ENCODE results near the gene ENDOV. TPM values are rescaled to one million over a fixed set of nuclear protein-coding genes. Genes with fewer than 3 reads are reported as not detected.
"Not testable (repeated sequence)": the region's sequence is repeated elsewhere in the genome, so short reads cannot be mapped to it uniquely, and the experiment has no call there.

ENDOV gene
- total and polyA plus RNA-seq, 2 donors (not counting 1 experiment from before 2014, with no cell fraction given) = 13.1 to 28.7 TPM

- Histone ChIP-seq H3K79me2 (ENCODE audit: control insufficient read depth, insufficient read depth, low read length) (no peaks in the 10 kb centered on the region), H3K4me1 (ENCODE audit: control insufficient read depth, extremely low read depth, insufficient read depth, low read length) (peaks cover 2% of the 10 kb centered on the region), H3K9ac (ENCODE audit: insufficient read depth, low read length) (no peak overlapping the region), H3K4me2 (ENCODE audit: extremely low read depth, insufficient read depth, low read length) (no peak overlapping the region), H4K20me1 (ENCODE audit: control insufficient read depth, extremely low read depth, insufficient read depth, low read length) (no peaks in the 10 kb centered on the region), H3K4me3 (replicated peaks in 1 of 4; ENCODE audit: control extremely low read depth in 1 of 4, insufficient read depth in 1 of 4, low read depth in 3 of 4, low read length in 4 of 4) (no peak overlapping the region), H3K36me3 (ENCODE audit: control insufficient read depth, insufficient read depth, low read length) (peaks cover 12% of the 10 kb centered on the region), H2AFZ (ENCODE audit: low read length) (no peak overlapping the region), H3K27ac (ENCODE audit: insufficient read depth, low read length) (no peak overlapping the region), H3K9me3 (ENCODE audit: control insufficient read depth, insufficient read depth, low read depth, low read length) (no peaks in the 10 kb centered on the region), H3K27me3 (ENCODE audit: control insufficient read depth, insufficient read depth, low read length) (no peaks in the 10 kb centered on the region)
- TF ChIP-seq EZH2 (IDR thresholded peaks at IDR 0.05; ENCODE audit: low read length, missing control alignments) (no peak), CTCF (conservative IDR thresholded peaks at IDR 0.05 in 1 of 2, IDR thresholded peaks at IDR 0.05 in 1 of 2; ENCODE audit: low read depth in 1 of 2, low read length in 2 of 2) (no peak)
- no peak for DNase-seq (ENCODE audit: low read depth in 2 of 2)
These were observed 18.6 kb upstream of the ENDOV start for GRCh38 chr17:80396157-80397033.

GRCh38 chr17:80397034-80397387 is 18.0 kb upstream of the ENDOV start:
- Histone ChIP-seq H3K4me1 (ENCODE audit: control insufficient read depth, extremely low read depth, insufficient read depth, low read length) (peaks cover 2% of the 10 kb centered on the region), H3K79me2 (ENCODE audit: control insufficient read depth, insufficient read depth, low read length) (no peaks in the 10 kb centered on the region), H3K9ac (ENCODE audit: insufficient read depth, low read length) (no peak overlapping the region), H3K9me3 (ENCODE audit: control insufficient read depth, insufficient read depth, low read depth, low read length) (no peaks in the 10 kb centered on the region), H3K36me3 (ENCODE audit: control insufficient read depth, insufficient read depth, low read length) (peaks cover 12% of the 10 kb centered on the region), H3K4me3 (replicated peaks in 1 of 4; ENCODE audit: control extremely low read depth in 1 of 4, insufficient read depth in 1 of 4, low read depth in 3 of 4, low read length in 4 of 4) (no peak overlapping the region), H3K27me3 (ENCODE audit: control insufficient read depth, insufficient read depth, low read length) (no peaks in the 10 kb centered on the region), H4K20me1 (ENCODE audit: control insufficient read depth, extremely low read depth, insufficient read depth, low read length) (no peaks in the 10 kb centered on the region), H3K27ac (ENCODE audit: insufficient read depth, low read length) (no peak overlapping the region), H3K4me2 (ENCODE audit: extremely low read depth, insufficient read depth, low read length) (no peak overlapping the region), H2AFZ (ENCODE audit: low read length) (no peak overlapping the region)
- no peak for DNase-seq (ENCODE audit: low read depth in 2 of 2)
- TF ChIP-seq EZH2 (IDR thresholded peaks at IDR 0.05; ENCODE audit: low read length, missing control alignments) = no peak
- TF ChIP-seq CTCF (conservative IDR thresholded peaks at IDR 0.05 in 1 of 2, IDR thresholded peaks at IDR 0.05 in 1 of 2; ENCODE audit: low read depth in 1 of 2, low read length in 2 of 2) = no peak

- no peaks in the 10 kb centered on the region for H3K79me2 ChIP-seq (ENCODE audit: control insufficient read depth, insufficient read depth, low read length)
- no peaks in the 10 kb centered on the region for H4K20me1 ChIP-seq (ENCODE audit: control insufficient read depth, extremely low read depth, insufficient read depth, low read length)
- H3K9me3 ChIP-seq (ENCODE audit: control insufficient read depth, insufficient read depth, low read depth, low read length) = no peaks in the 10 kb centered on the region
- no peak for DNase-seq (ENCODE audit: low read depth in 2 of 2)
- H2AFZ ChIP-seq (ENCODE audit: low read length) = no peak overlapping the region
- peaks cover 12% of the 10 kb centered on the region for H3K36me3 ChIP-seq (ENCODE audit: control insufficient read depth, insufficient read depth, low read length)
- H3K4me3 ChIP-seq (replicated peaks in 1 of 4; ENCODE audit: control extremely low read depth in 1 of 4, insufficient read depth in 1 of 4, low read depth in 3 of 4, low read length in 4 of 4) = no peak overlapping the region
- H3K27me3 ChIP-seq (ENCODE audit: control insufficient read depth, insufficient read depth, low read length) = no peaks in the 10 kb centered on the region
- H3K27ac ChIP-seq (ENCODE audit: insufficient read depth, low read length) = no peak overlapping the region
- no peak overlapping the region for H3K4me2 ChIP-seq (ENCODE audit: extremely low read depth, insufficient read depth, low read length)
- peaks cover 2% of the 10 kb centered on the region for H3K4me1 ChIP-seq (ENCODE audit: control insufficient read depth, extremely low read depth, insufficient read depth, low read length)
- H3K9ac ChIP-seq (ENCODE audit: insufficient read depth, low read length) = no peak overlapping the region
- TF ChIP-seq EZH2 (IDR thresholded peaks at IDR 0.05; ENCODE audit: low read length, missing control alignments) (no peak), CTCF (conservative IDR thresholded peaks at IDR 0.05 in 1 of 2, IDR thresholded peaks at IDR 0.05 in 1 of 2; ENCODE audit: low read depth in 1 of 2, low read length in 2 of 2) (no peak)
These were observed 17.3 kb upstream of the ENDOV start for GRCh38 chr17:80397686-80398085.

- not testable (repeated sequence) for H3K4me3 ChIP-seq (replicated peaks in 1 of 4; ENCODE audit: control extremely low read depth in 1 of 4, insufficient read depth in 1 of 4, low read depth in 3 of 4, low read length in 4 of 4); DNase-seq (ENCODE audit: low read depth in 2 of 2)
These were observed 13.9 kb upstream of the ENDOV start for GRCh38 chr17:80401086-80401485.

More at GRCh38 chr17:80401086-80401485, 13.9 kb upstream of the ENDOV start:
- not testable (repeated sequence) for H3K9me3 ChIP-seq (ENCODE audit: control insufficient read depth, insufficient read depth, low read depth, low read length); H3K27me3 ChIP-seq (ENCODE audit: control insufficient read depth, insufficient read depth, low read length); H2AFZ ChIP-seq (ENCODE audit: low read length); H3K79me2 ChIP-seq (ENCODE audit: control insufficient read depth, insufficient read depth, low read length); H3K4me2 ChIP-seq (ENCODE audit: extremely low read depth, insufficient read depth, low read length); H4K20me1 ChIP-seq (ENCODE audit: control insufficient read depth, extremely low read depth, insufficient read depth, low read length); H3K9ac ChIP-seq (ENCODE audit: insufficient read depth, low read length); H3K4me1 ChIP-seq (ENCODE audit: control insufficient read depth, extremely low read depth, insufficient read depth, low read length); H3K36me3 ChIP-seq (ENCODE audit: control insufficient read depth, insufficient read depth, low read length); H3K27ac ChIP-seq (ENCODE audit: insufficient read depth, low read length)

Data from fibroblast of lung (primary cell).